ENCODE results near the gene RAMP1. TPM values are rescaled to one million over a fixed set of nuclear protein-coding genes. Genes with fewer than 3 reads are reported as not detected.

Gene RAMP1
- polyA plus RNA-seq, 1 donor from 2014 or later, result 25.5 TPM

DNA sequence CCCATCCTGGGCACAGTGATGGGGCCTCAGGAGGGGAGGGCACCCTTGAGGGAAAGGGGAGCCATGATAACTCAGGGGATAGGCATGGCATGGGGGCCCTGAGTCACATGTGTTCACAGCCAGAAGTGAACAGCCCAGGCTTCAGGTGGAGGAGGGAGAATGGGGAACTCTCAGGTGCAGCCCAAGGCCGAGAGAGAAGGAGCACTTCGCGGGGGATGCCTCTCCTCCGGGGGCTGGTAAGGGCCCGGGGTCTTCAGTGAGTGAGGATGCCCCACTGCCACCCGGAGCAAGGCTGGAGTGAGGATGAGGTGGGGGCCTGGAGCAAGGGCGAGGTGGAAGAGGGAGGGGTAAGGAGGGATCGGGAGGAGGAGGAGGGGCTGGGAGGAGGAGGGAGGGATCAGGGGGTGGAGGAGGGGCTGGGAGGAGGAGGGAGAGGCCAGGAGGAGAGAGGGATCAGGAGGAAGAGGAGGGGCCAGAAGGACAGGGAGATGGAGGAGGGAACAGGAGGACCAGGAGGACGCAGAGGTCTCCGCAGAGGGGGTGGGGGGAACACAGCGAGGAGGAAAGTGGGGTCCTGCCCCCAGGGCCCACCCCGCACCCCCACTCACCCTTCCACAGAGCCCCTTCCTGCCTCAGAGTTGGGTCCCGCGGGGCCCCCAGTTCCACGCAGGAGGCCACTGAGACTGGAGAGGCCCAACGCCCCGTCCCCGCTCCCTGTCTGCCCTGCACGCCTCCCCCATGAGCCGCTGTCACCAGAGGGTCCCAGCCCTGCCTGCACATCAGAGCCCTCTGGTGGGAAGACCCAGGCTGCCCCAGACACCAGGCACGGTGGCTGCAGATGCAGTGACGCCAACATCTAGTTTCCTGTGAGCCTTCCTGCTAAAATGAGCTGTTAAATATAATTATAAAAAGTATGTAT is 42.8 kb downstream of the RAMP1 start:
- no peak for TF ChIP-seq EZH2 (IDR thresholded peaks at IDR 0.05; ENCODE audit: borderline replicate concordance, insufficient read depth, low read length, poor library complexity, severe bottlenecking)
- no peak for TF ChIP-seq TAF1 (IDR thresholded peaks at IDR 0.05; ENCODE audit: low read depth)
- TF ChIP-seq RAD21 (conservative IDR thresholded peaks at IDR 0.05), result no peak
- TF ChIP-seq REST (IDR thresholded peaks at IDR 0.05; ENCODE audit: borderline replicate concordance), result no peak
- no peak for TF ChIP-seq EP300 (conservative IDR thresholded peaks at IDR 0.05; ENCODE audit: poor library complexity, severe bottlenecking)
- no peak for TF ChIP-seq MXI1 (conservative IDR thresholded peaks at IDR 0.05; ENCODE audit: poor library complexity, severe bottlenecking)
- TF ChIP-seq SMC3 (conservative IDR thresholded peaks at IDR 0.05; ENCODE audit: poor library complexity), result no peak
- TF ChIP-seq POLR2AphosphoS5 (IDR thresholded peaks at IDR 0.05), result no peak
- TF ChIP-seq, protein P1, sequence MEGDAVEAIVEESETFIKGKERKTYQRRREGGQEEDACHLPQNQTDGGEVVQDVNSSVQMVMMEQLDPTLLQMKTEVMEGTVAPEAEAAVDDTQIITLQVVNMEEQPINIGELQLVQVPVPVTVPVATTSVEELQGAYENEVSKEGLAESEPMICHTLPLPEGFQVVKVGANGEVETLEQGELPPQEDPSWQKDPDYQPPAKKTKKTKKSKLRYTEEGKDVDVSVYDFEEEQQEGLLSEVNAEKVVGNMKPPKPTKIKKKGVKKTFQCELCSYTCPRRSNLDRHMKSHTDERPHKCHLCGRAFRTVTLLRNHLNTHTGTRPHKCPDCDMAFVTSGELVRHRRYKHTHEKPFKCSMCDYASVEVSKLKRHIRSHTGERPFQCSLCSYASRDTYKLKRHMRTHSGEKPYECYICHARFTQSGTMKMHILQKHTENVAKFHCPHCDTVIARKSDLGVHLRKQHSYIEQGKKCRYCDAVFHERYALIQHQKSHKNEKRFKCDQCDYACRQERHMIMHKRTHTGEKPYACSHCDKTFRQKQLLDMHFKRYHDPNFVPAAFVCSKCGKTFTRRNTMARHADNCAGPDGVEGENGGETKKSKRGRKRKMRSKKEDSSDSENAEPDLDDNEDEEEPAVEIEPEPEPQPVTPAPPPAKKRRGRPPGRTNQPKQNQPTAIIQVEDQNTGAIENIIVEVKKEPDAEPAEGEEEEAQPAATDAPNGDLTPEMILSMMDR (IDR thresholded peaks at IDR 0.05; ENCODE audit: poor library complexity, severe bottlenecking), result no peak

GRCh38 chr2:237904831-237905599 is 45.6 kb downstream of the RAMP1 start:
- H2AFZ ChIP-seq (ENCODE audit: low read depth, low read length), result no peak overlapping the region
- H3K36me3 ChIP-seq (ENCODE audit: insufficient read depth, low read length), result no peaks in the 10 kb centered on the region
- no peaks in the 10 kb centered on the region for H3K9me2 ChIP-seq (ENCODE audit: insufficient read depth, low read length)
- peaks cover 5% of the 10 kb centered on the region for H3K9me3 ChIP-seq (ENCODE audit: low read length)
- no peak overlapping the region for H3K4me3 ChIP-seq (ENCODE audit: low read length)
- TF ChIP-seq EP300 (conservative IDR thresholded peaks at IDR 0.05; ENCODE audit: poor library complexity, severe bottlenecking) (no peak), RAD21 (conservative IDR thresholded peaks at IDR 0.05) (no peak), MXI1 (conservative IDR thresholded peaks at IDR 0.05; ENCODE audit: poor library complexity, severe bottlenecking) (no peak), REST (IDR thresholded peaks at IDR 0.05; ENCODE audit: borderline replicate concordance) (no peak), EZH2 (IDR thresholded peaks at IDR 0.05; ENCODE audit: borderline replicate concordance, insufficient read depth, low read length, poor library complexity, severe bottlenecking) (no peak), SMC3 (conservative IDR thresholded peaks at IDR 0.05; ENCODE audit: poor library complexity) (no peak), TAF1 (IDR thresholded peaks at IDR 0.05; ENCODE audit: low read depth) (no peak), POLR2AphosphoS5 (IDR thresholded peaks at IDR 0.05) (no peak)
- TF ChIP-seq, protein P1 (IDR thresholded peaks at IDR 0.05; ENCODE audit: poor library complexity, severe bottlenecking), result no peak
- H3K27ac ChIP-seq (ENCODE audit: low read length), result no peak overlapping the region
- no peaks in the 10 kb centered on the region for H3F3A ChIP-seq (ENCODE audit: insufficient read depth, low read length, poor library complexity, severe bottlenecking)
- no peaks in the 10 kb centered on the region for H4K20me1 ChIP-seq (ENCODE audit: insufficient read depth)
- H3K4me2 ChIP-seq (ENCODE audit: low read length), result no peak overlapping the region
- no peaks in the 10 kb centered on the region for H3K27me3 ChIP-seq (ENCODE audit: insufficient read depth, low read depth, low read length)
- H3K79me2 ChIP-seq (replicated peaks; ENCODE audit: insufficient read depth, low read length), result no peaks in the 10 kb centered on the region
- no peak overlapping the region for H3K9ac ChIP-seq (ENCODE audit: low read length)

More for the DNA sequence above, 42.8 kb downstream of the RAMP1 start:
- no peak overlapping the region for H3K9ac ChIP-seq (ENCODE audit: low read length)
- H3K36me3 ChIP-seq (ENCODE audit: insufficient read depth, low read length), result no peaks in the 10 kb centered on the region
- no peaks in the 10 kb centered on the region for H3F3A ChIP-seq (ENCODE audit: insufficient read depth, low read length, poor library complexity, severe bottlenecking)
- no peaks in the 10 kb centered on the region for H3K27me3 ChIP-seq (ENCODE audit: insufficient read depth, low read depth, low read length)
- no peak overlapping the region for H3K27ac ChIP-seq (ENCODE audit: low read length)
- no peaks in the 10 kb centered on the region for H4K20me1 ChIP-seq (ENCODE audit: insufficient read depth)
- H3K4me3 ChIP-seq (ENCODE audit: low read length), result no peak overlapping the region
- H3K4me2 ChIP-seq (ENCODE audit: low read length), result no peak overlapping the region
- H2AFZ ChIP-seq (ENCODE audit: low read depth, low read length), result no peak overlapping the region
- no peaks in the 10 kb centered on the region for H3K79me2 ChIP-seq (replicated peaks; ENCODE audit: insufficient read depth, low read length)
- no peaks in the 10 kb centered on the region for H3K9me2 ChIP-seq (ENCODE audit: insufficient read depth, low read length)
- no peaks in the 10 kb centered on the region for H3K9me3 ChIP-seq (ENCODE audit: low read length)
